Measurements from ENCODE around the gene POU4F2.
"Not testable (repeated sequence)": the region's sequence is repeated elsewhere in the genome, so short reads cannot be mapped to it uniquely, and the experiment has no call there.

Gene POU4F2

DNA sequence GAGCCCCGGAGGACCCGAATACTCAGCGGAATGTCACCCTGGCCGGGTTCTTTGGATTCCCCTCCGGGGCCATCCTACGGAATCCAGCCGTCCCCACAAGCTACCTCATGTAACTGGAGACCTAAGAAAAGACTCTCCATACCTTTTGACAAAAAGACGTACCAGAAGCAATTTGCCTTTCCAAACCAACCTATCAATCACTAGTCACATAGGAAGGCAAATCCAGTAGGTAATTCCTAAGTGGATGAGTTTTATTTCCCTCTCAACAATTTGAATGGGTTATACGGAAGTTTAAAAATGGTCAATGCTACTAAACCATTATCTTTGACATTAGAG lies 16.8 kb downstream of the POU4F2 start:
- no peak for DNase-seq

DNA sequence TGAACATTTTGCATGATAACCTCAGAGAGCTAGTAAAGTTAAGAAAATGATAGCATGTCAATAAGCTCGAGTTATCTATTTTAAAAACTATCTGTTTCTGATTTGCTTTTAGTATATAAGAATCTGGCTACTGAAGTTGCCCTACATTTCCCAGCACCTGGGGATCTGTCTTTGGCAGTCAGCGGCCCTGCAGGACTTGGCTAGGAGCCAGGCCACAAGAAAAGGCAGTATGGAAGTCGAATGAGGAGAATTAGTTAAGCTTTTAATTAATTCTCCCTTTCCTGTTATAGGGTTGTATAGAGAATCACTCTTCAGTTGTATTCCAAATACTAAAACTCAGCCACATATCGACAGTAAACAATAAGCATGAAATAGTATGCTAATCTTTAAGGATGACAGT lies 22.7 kb downstream of the POU4F2 start:
- DNase-seq: no peak

DNA sequence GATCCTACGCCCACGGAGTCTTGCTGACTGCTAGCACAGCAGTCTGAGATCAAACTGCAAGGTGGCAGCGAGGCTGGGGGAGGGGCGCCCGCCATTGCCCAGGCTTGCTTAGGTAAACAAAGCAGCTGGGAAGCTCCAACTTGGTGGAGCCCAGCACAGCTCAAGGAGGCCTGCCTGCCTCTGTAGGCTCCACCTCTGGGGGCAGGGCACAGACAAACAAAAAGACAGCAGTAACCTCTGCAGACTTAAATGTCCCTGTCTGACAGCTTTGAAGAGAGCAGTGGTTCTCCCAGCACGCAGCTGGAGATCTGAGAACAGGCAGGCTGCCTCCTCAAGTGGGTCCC lies 25.2 kb downstream of the POU4F2 start:
- not testable (repeated sequence) for DNase-seq

DNA sequence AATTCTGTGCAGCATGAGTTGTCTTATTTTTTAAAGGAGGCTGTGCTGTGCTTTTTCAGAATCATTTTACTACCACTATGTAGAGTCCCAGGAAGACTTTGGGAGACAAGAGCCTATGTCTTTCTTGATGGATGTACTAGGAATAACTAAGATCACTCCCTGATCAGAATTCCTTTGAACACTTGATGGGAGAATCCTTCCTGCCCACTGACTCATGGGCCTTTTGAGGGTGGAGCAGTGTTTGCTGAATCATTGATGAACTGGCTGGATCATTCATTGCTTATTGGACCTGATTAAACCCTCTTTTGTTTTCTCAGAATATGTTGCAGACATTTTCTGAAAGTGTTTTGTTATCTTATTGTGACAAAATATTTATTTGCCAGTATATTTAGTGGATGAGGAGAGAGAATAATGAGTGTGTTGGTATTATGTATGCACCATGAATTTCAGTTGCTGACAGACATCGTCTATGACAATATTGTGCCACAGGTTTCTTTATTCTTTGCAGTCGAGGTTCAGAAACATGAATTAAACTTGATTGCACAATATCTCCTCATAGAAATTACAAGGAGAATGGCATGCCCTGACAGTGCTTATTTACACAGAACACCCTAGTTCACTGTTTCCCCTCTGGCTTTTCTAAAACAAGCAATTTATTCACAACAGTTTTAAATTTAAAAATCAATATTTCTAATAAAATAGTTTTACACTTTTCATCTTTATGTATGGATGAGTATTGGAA lies 36.3 kb downstream of the POU4F2 start:
- no peak for DNase-seq
